HEK293 (cell line): ENCODE measurements around the gene PEG3.

Experiments used
- SCRT2 ChIP-seq: fragments of 450-650 bp; formaldehyde crosslinking; IDR thresholded peaks from 2 replicates; pipeline ENCODE4 v1.5.1; 2016; ENCODE audit warnings: missing biosample characterization, missing genetic modification characterization
- ZNF184 ChIP-seq: fragments of 450-650 bp; IDR thresholded peaks from 2 replicates; pipeline ENCODE4 v1.5.1; 2018; ENCODE audit warnings: missing biosample characterization, mild to moderate bottlenecking, missing genetic modification characterization
- ZNF274 ChIP-seq, 2 experiments: fragments of 200-500 bp in 1 of 2; fragments of 450-650 bp in 1 of 2; sonication (Bioruptor generic) in 1 of 2; formaldehyde crosslinking in 1 of 2; IDR thresholded peaks; 2 replicates each; pipeline versions ENCODE4 v1.5.1 to v1.6.1; 2014 to 2016; ENCODE audit warnings: borderline replicate concordance in 1 of 2, inconsistent platforms in 1 of 2, low read length in 1 of 2, missing biosample characterization in 1 of 2, missing genetic modification characterization in 1 of 2
- ZNF311 ChIP-seq: fragments of 450-650 bp; formaldehyde crosslinking; IDR thresholded peaks from 2 replicates; pipeline ENCODE4 v1.5.1; 2017; ENCODE audit warnings: missing biosample characterization, missing genetic modification characterization, borderline replicate concordance
- TF ChIP-seq, protein P1 (sequence below): fragments of 450-650 bp; formaldehyde crosslinking; IDR thresholded peaks from 2 replicates; pipeline ENCODE4 v1.5.1; 2016; ENCODE audit warnings: missing biosample characterization, missing genetic modification characterization
- TF ChIP-seq, protein P2 (sequence below): fragments of 450-650 bp; formaldehyde crosslinking; IDR thresholded peaks from 2 replicates; pipeline ENCODE4 v1.5.1; 2016; ENCODE audit warnings: missing biosample characterization, missing genetic modification characterization, borderline replicate concordance
- TF ChIP-seq, protein P3 (sequence below): IDR thresholded peaks from 2 replicates; pipeline ENCODE4 v1.6.1; 2011; ENCODE audit warnings: mild to moderate bottlenecking, low read depth, low read length, borderline replicate concordance

DNA sequence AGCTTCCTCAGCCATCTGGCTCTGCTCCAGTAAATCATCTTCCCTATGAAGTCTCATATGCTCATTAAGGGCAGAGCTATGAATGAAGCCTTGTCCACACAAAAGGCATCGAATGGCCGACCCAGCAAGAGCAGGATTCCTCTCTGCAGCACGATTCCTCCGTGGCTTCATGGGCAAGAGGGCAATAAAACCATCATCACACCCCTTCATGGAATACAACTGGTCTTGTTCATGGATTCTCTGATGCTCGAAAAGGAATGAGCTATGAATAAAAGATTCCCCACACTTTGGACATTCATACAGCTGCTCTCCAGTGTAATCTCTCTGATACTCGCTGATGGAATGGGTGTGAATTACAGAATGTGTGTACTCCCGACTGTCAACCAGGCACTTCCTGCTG, 25.9 kb downstream of the PEG3 start:
- TF ChIP-seq, protein P1, sequence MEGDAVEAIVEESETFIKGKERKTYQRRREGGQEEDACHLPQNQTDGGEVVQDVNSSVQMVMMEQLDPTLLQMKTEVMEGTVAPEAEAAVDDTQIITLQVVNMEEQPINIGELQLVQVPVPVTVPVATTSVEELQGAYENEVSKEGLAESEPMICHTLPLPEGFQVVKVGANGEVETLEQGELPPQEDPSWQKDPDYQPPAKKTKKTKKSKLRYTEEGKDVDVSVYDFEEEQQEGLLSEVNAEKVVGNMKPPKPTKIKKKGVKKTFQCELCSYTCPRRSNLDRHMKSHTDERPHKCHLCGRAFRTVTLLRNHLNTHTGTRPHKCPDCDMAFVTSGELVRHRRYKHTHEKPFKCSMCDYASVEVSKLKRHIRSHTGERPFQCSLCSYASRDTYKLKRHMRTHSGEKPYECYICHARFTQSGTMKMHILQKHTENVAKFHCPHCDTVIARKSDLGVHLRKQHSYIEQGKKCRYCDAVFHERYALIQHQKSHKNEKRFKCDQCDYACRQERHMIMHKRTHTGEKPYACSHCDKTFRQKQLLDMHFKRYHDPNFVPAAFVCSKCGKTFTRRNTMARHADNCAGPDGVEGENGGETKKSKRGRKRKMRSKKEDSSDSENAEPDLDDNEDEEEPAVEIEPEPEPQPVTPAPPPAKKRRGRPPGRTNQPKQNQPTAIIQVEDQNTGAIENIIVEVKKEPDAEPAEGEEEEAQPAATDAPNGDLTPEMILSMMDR (tag by site-specific recombination): no peak
- TF ChIP-seq SCRT2 (no peak), ZNF311 (tag by site-specific recombination) (no peak), ZNF184 (tag by site-specific recombination) (no peak), ZNF274 (IDR thresholded peaks at IDR 0.05; ENCODE audit: low read length) (no peak), ZNF274 (tag by site-specific recombination; IDR thresholded peaks at IDR 0.05; ENCODE audit: borderline replicate concordance) (no peak)
- TF ChIP-seq, protein P2, sequence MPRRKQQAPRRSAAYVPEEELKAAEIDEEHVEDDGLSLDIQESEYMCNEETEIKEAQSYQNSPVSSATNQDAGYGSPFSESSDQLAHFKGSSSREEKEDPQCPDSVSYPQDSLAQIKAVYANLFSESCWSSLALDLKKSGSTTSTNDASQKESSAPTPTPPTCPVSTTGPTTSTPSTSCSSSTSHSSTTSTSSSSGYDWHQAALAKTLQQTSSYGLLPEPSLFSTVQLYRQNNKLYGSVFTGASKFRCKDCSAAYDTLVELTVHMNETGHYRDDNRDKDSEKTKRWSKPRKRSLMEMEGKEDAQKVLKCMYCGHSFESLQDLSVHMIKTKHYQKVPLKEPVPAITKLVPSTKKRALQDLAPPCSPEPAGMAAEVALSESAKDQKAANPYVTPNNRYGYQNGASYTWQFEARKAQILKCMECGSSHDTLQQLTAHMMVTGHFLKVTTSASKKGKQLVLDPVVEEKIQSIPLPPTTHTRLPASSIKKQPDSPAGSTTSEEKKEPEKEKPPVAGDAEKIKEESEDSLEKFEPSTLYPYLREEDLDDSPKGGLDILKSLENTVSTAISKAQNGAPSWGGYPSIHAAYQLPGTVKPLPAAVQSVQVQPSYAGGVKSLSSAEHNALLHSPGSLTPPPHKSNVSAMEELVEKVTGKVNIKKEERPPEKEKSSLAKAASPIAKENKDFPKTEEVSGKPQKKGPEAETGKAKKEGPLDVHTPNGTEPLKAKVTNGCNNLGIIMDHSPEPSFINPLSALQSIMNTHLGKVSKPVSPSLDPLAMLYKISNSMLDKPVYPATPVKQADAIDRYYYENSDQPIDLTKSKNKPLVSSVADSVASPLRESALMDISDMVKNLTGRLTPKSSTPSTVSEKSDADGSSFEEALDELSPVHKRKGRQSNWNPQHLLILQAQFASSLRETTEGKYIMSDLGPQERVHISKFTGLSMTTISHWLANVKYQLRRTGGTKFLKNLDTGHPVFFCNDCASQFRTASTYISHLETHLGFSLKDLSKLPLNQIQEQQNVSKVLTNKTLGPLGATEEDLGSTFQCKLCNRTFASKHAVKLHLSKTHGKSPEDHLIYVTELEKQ (tag by site-specific recombination): no peak
- TF ChIP-seq, protein P3, sequence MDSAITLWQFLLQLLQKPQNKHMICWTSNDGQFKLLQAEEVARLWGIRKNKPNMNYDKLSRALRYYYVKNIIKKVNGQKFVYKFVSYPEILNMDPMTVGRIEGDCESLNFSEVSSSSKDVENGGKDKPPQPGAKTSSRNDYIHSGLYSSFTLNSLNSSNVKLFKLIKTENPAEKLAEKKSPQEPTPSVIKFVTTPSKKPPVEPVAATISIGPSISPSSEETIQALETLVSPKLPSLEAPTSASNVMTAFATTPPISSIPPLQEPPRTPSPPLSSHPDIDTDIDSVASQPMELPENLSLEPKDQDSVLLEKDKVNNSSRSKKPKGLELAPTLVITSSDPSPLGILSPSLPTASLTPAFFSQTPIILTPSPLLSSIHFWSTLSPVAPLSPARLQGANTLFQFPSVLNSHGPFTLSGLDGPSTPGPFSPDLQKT: no peak
